Measurements from ENCODE around the gene RNF128. TPM values are rescaled to one million over a fixed set of nuclear protein-coding genes. Genes with fewer than 3 reads are reported as not detected.

The RNF128 gene
- total RNA-seq, 5 donors from 2014 or later (not counting 1 experiment from before 2014, with no cell fraction given) = 0.12 to 0.16 (median 0.13) TPM; not detected in 2

DNA sequence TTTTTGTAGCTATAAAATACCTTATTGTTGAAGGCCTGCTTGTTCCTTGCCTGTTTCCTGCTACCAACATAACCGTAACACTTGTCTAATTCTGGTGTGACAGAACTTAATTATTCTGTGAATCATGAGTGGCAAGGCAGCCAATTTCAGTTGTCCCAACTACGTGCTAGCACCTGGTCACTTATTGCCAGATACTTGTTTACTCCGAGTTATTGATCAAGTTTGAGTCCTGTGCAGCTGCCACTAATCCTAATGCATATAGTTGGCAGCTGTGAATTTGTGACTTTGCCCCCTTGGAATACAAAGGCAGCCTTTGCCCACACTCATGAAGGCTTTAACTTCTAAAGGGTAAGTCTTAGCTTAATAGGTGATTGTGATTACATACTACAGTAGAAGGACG, 7.8 kb upstream of the RNF128 start:
- Mint-ChIP-seq H3K27me3 (peaks cover 5 to 27% of the 10 kb centered on the region in 2 donors), H3K4me1 (no peaks in the 10 kb centered on the region), H3K36me3 (no peaks in the 10 kb centered on the region), H3K4me3 (no peak overlapping the region), H3K9me3 (no peaks in the 10 kb centered on the region), H3K27ac (no peak overlapping the region)
- WGBS (ENCODE audit: insufficient coverage) = no CpG with 5 or more reads among the region's 4 CpGs
- no peak for ATAC-seq (replicated peaks in 1 of 4)
- Histone ChIP-seq H3K9me3 (no peaks in the 10 kb centered on the region), H3K27me3 (replicated peaks in 1 of 2; ENCODE audit: control insufficient read depth in 2 of 2, extremely low read depth in 1 of 2, insufficient read depth in 2 of 2, low read length in 1 of 2) (no peaks in the 10 kb centered on the region), H3K4me1 (ENCODE audit: control insufficient read depth in 1 of 2, extremely low read depth in 1 of 2, insufficient read depth in 2 of 2, low read length in 2 of 2) (no peaks in the 10 kb centered on the region), H3K4me3 (ENCODE audit: control insufficient read depth in 1 of 2, extremely low read depth in 1 of 2, low read length in 1 of 2) (no peak overlapping the region), H3K27ac (ENCODE audit: low read length) (no peak overlapping the region), H3K36me3 (ENCODE audit: control insufficient read depth in 2 of 2, extremely low read depth in 1 of 2, insufficient read depth in 1 of 2, low read length in 1 of 2) (no peaks in the 10 kb centered on the region)
- POLR2A ChIA-PET = no interaction called here
- CTCF ChIA-PET = no interaction called here
- no peak for DNase-seq

DNA sequence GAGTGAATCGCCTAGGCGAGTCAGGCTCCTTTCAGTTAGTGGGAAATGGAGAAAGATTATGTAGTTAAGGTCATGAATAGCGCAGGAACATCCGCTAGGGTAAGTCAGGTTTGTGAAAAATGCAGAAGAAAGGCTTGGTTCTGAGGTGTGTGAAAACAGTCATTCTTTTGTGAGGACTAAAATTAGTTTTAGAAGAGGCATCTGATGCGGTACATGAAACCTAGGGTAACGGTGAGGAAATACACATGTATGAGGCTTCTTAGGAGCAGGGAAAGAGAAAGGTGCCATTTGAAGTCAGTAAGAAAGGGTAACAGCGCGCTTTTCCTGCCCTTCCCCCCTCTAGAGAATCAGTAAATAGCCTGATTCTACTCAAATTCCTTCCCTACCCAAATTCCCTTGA, 570 bp upstream of the RNF128 start:
- Mint-ChIP-seq H3K4me1 (peaks cover 0 to 12% (median 4%) of the 10 kb centered on the region in 3 donors), H3K36me3 (no peaks in the 10 kb centered on the region)
- DNase-seq = no peak

DNA sequence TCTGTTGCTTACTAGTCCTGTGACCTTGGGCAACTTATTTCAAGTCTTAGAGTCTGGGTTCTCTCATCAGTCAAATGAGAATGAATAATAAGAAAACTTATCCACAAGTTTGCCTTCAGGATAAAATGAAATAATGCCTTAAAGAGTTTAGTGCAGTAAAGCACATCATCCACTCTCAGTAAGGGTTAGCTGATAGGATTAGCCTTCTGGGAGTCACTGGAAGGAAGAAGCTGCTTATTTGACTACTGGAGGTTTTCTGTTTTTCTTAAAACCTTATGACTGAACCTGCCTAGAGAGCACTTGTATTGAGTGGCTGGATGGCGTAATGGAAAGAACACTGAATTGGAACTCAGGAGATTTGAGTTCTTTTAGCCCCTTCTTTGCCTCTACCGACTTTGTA, 1.8 kb downstream of the RNF128 start:
- no peak for ATAC-seq (replicated peaks in 1 of 4)
- no CpG with 5 or more reads among the region's 2 CpGs for WGBS (ENCODE audit: insufficient coverage)
- DNase-seq = no peak
- peaks cover 0 to 3% of the 10 kb centered on the region in 2 experiments for H3K4me1 ChIP-seq (ENCODE audit: control insufficient read depth in 1 of 2, extremely low read depth in 1 of 2, insufficient read depth in 2 of 2, low read length in 2 of 2)
- H3K4me3 Mint-ChIP-seq = no peak overlapping the region
- H3K36me3 ChIP-seq (ENCODE audit: control insufficient read depth in 2 of 2, extremely low read depth in 1 of 2, insufficient read depth in 1 of 2, low read length in 1 of 2) = no peaks in the 10 kb centered on the region
- CTCF ChIA-PET = no interaction called here
- H3K27ac ChIP-seq (ENCODE audit: low read length) = no peak overlapping the region
- no peaks in the 10 kb centered on the region for H3K9me3 ChIP-seq
- POLR2A ChIA-PET = no interaction called here
- peaks cover 0 to 12% of the 10 kb centered on the region in 2 experiments for H3K27me3 ChIP-seq (replicated peaks in 1 of 2; ENCODE audit: control insufficient read depth in 2 of 2, extremely low read depth in 1 of 2, insufficient read depth in 2 of 2, low read length in 1 of 2)
- H3K4me1 Mint-ChIP-seq = peaks cover 0 to 12% (median 4%) of the 10 kb centered on the region in 3 donors
- peaks cover 31 to 50% of the 10 kb centered on the region in 2 donors for H3K27me3 Mint-ChIP-seq
- no peak overlapping the region for H3K27ac Mint-ChIP-seq
- no peaks in the 10 kb centered on the region for H3K9me3 Mint-ChIP-seq
- no peaks in the 10 kb centered on the region for H3K36me3 Mint-ChIP-seq
- no peak overlapping the region for H3K4me3 ChIP-seq (ENCODE audit: control insufficient read depth in 1 of 2, extremely low read depth in 1 of 2, low read length in 1 of 2)

More for the DNA sequence above, 570 bp upstream of the RNF128 start:
- Histone ChIP-seq H3K4me3 (ENCODE audit: control insufficient read depth in 1 of 2, extremely low read depth in 1 of 2, low read length in 1 of 2) (peak overlapping the region in 1 of 2 donors; percentile 11), H3K9me3 (no peaks in the 10 kb centered on the region), H3K27ac (ENCODE audit: low read length) (no peak overlapping the region), H3K36me3 (ENCODE audit: control insufficient read depth in 2 of 2, extremely low read depth in 1 of 2, insufficient read depth in 1 of 2, low read length in 1 of 2) (no peaks in the 10 kb centered on the region), H3K4me1 (ENCODE audit: control insufficient read depth in 1 of 2, extremely low read depth in 1 of 2, insufficient read depth in 2 of 2, low read length in 2 of 2) (peaks cover 0 to 3% of the 10 kb centered on the region in 2 experiments), H3K27me3 (replicated peaks in 1 of 2; ENCODE audit: control insufficient read depth in 2 of 2, extremely low read depth in 1 of 2, insufficient read depth in 2 of 2, low read length in 1 of 2) (peaks cover 0 to 12% of the 10 kb centered on the region in 2 experiments)
- H3K27ac Mint-ChIP-seq = no peak overlapping the region
- WGBS (ENCODE audit: insufficient coverage) = 17% methylated on average over 2 of the region's 8 CpGs
- no peaks in the 10 kb centered on the region for H3K9me3 Mint-ChIP-seq
- POLR2A ChIA-PET = interaction anchor here in 1 of 2 donors (0.6 kb wide), 1 partner anchor 242 kb away, joined by 3 read pairs; no protein-coding TSS in a partner anchor
- CTCF ChIA-PET = no interaction called here
- no peak for ATAC-seq (replicated peaks in 1 of 4)
- peaks cover 33 to 47% of the 10 kb centered on the region in 2 donors for H3K27me3 Mint-ChIP-seq
- peak overlapping the region; percentile 53 to 66 (median 59) for H3K4me3 Mint-ChIP-seq

DNA sequence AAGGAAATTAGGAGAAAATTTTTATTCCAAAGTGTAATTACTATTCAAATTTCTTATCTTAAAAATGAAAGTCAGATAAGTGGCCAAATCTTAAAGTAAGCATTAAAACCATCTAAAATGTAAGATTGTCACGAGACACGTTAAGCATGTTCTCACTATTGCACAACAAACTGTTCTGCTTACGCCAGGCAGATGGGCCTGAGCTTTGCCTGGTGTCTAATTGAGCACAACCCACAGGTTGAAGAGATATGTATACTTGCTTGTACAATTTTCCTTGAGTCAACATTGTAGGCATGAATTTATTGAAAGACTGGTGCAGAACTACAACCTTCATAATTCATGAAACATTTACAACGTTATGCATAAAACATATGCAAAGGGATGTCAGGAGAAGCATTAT, 3.9 kb downstream of the RNF128 start:
- Mint-ChIP-seq H3K27me3 (peaks cover 19 to 38% of the 10 kb centered on the region in 2 donors), H3K36me3 (no peaks in the 10 kb centered on the region), H3K27ac (no peak overlapping the region), H3K9me3 (no peaks in the 10 kb centered on the region), H3K4me1 (peaks cover 0 to 12% (median 4%) of the 10 kb centered on the region in 3 donors), H3K4me3 (no peak overlapping the region)
- H3K27ac ChIP-seq (ENCODE audit: low read length) = no peak overlapping the region
- H3K9me3 ChIP-seq = no peaks in the 10 kb centered on the region
- WGBS (ENCODE audit: insufficient coverage) = no CpG with 5 or more reads among the region's 4 CpGs
- H3K4me1 ChIP-seq (ENCODE audit: control insufficient read depth in 1 of 2, extremely low read depth in 1 of 2, insufficient read depth in 2 of 2, low read length in 2 of 2) = peaks cover 0 to 3% of the 10 kb centered on the region in 2 experiments
- ATAC-seq (replicated peaks in 1 of 4) (no peak), DNase-seq (no peak)
- no peaks in the 10 kb centered on the region for H3K36me3 ChIP-seq (ENCODE audit: control insufficient read depth in 2 of 2, extremely low read depth in 1 of 2, insufficient read depth in 1 of 2, low read length in 1 of 2)
- H3K4me3 ChIP-seq (ENCODE audit: control insufficient read depth in 1 of 2, extremely low read depth in 1 of 2, low read length in 1 of 2) = no peak overlapping the region
- peaks cover 0 to 12% of the 10 kb centered on the region in 2 experiments for H3K27me3 ChIP-seq (replicated peaks in 1 of 2; ENCODE audit: control insufficient read depth in 2 of 2, extremely low read depth in 1 of 2, insufficient read depth in 2 of 2, low read length in 1 of 2)
- ChIA-PET POLR2A (no interaction called here), CTCF (no interaction called here)

DNA sequence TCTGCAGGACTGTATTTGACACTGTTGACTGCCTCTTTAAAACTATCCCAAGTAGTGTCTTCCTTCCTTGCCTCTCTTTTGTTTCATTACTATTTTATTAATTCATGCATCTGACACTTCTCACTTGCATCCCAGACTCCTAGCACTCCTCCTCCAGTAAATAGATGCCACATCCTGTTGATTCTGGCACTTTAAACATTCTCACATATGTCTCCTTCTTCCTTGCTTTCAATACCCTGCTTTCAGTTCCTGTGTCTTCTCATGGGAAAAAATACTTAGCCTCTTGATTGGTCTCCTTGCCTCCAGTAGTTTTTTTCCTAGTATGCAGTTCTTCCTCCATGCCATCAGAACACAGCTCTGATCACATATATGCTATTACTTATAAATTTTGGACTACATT, 5.1 kb downstream of the RNF128 start:
- Histone ChIP-seq H3K27ac (ENCODE audit: low read length) (no peak overlapping the region), H3K36me3 (ENCODE audit: control insufficient read depth in 2 of 2, extremely low read depth in 1 of 2, insufficient read depth in 1 of 2, low read length in 1 of 2) (no peaks in the 10 kb centered on the region), H3K9me3 (no peaks in the 10 kb centered on the region), H3K27me3 (replicated peaks in 1 of 2; ENCODE audit: control insufficient read depth in 2 of 2, extremely low read depth in 1 of 2, insufficient read depth in 2 of 2, low read length in 1 of 2) (peaks cover 0 to 8% of the 10 kb centered on the region in 2 experiments), H3K4me1 (ENCODE audit: control insufficient read depth in 1 of 2, extremely low read depth in 1 of 2, insufficient read depth in 2 of 2, low read length in 2 of 2) (peaks cover 0 to 3% of the 10 kb centered on the region in 2 experiments), H3K4me3 (ENCODE audit: control insufficient read depth in 1 of 2, extremely low read depth in 1 of 2, low read length in 1 of 2) (no peak overlapping the region)
- Mint-ChIP-seq H3K4me3 (no peak overlapping the region), H3K36me3 (no peaks in the 10 kb centered on the region), H3K9me3 (no peaks in the 10 kb centered on the region), H3K27ac (no peak overlapping the region), H3K4me1 (peaks cover 0 to 4% (median 0%) of the 10 kb centered on the region in 3 donors), H3K27me3 (peaks cover 14 to 32% of the 10 kb centered on the region in 2 donors)
- CTCF ChIA-PET = no interaction called here
- ATAC-seq (replicated peaks in 1 of 4) = no peak
- POLR2A ChIA-PET = no interaction called here
- no peak for DNase-seq

DNA sequence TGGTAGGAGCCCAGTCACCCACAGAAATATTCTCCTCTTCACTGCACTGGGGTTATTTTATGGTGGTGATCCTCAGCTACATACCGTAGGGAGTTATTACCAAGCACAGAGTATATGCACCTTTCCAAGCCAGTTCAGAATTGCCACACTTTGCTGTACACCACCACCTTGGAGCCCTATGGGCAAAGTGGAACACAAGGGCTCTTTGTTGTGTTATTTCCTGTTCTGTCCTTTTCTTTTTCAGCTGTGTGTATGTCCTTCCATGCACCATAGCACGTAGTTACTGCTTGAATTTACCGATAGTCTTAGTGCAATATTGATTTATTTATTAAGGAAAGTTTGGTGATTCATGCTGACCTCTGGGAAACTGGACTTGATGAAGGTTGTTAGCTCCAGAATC, 8.3 kb downstream of the RNF128 start:
- Mint-ChIP-seq H3K36me3 (no peaks in the 10 kb centered on the region), H3K4me3 (no peak overlapping the region), H3K27me3 (peaks cover 4 to 25% of the 10 kb centered on the region in 2 donors), H3K4me1 (no peaks in the 10 kb centered on the region), H3K27ac (no peak overlapping the region), H3K9me3 (no peaks in the 10 kb centered on the region)
- DNase-seq (no peak), ATAC-seq (replicated peaks in 1 of 4) (no peak)
- no CpG with 5 or more reads among the region's 3 CpGs for WGBS (ENCODE audit: insufficient coverage)
- POLR2A ChIA-PET = no interaction called here
- Histone ChIP-seq H3K4me3 (ENCODE audit: control insufficient read depth in 1 of 2, extremely low read depth in 1 of 2, low read length in 1 of 2) (no peak overlapping the region), H3K4me1 (ENCODE audit: control insufficient read depth in 1 of 2, extremely low read depth in 1 of 2, insufficient read depth in 2 of 2, low read length in 2 of 2) (no peaks in the 10 kb centered on the region), H3K27ac (ENCODE audit: low read length) (no peak overlapping the region), H3K9me3 (no peaks in the 10 kb centered on the region), H3K27me3 (replicated peaks in 1 of 2; ENCODE audit: control insufficient read depth in 2 of 2, extremely low read depth in 1 of 2, insufficient read depth in 2 of 2, low read length in 1 of 2) (no peaks in the 10 kb centered on the region), H3K36me3 (ENCODE audit: control insufficient read depth in 2 of 2, extremely low read depth in 1 of 2, insufficient read depth in 1 of 2, low read length in 1 of 2) (no peaks in the 10 kb centered on the region)
- CTCF ChIA-PET = no interaction called here

DNA sequence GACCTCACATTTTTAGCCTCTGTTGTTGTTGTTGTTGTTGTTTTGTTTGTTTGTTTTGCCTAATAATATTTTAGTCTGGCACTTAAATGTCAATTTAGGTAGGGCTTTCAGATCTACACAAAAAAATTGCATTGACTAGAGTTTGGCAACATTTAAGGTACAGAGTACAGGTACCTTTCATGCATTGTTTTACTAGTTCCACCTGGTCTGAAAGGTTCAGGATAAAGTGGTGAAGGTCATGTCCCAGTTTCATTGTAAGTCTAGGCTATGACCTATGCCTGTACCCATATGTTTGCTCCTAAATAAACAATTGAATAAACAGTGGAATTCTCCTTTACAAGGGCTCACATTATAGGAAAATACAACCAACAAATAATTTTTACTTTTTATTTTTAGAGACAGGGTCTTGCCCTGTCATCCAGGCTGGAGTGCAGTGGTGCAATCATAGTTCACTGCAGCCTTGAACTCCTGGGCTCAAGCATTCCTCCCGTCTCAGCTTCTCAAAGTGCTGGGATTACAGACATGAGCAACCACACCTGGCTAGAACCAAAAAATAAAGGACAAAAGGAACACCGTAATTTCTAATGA, 13.8 kb downstream of the RNF128 start:
- no peaks in the 10 kb centered on the region for H3K36me3 ChIP-seq (ENCODE audit: control insufficient read depth in 2 of 2, extremely low read depth in 1 of 2, insufficient read depth in 1 of 2, low read length in 1 of 2)
- no CpG with 5 or more reads among the region's 2 CpGs for WGBS (ENCODE audit: insufficient coverage)
- ChIA-PET POLR2A (no interaction called here), CTCF (no interaction called here)
- Mint-ChIP-seq H3K4me1 (no peaks in the 10 kb centered on the region), H3K4me3 (no peak overlapping the region), H3K27me3 (peaks cover 6 to 34% of the 10 kb centered on the region in 2 donors), H3K27ac (no peak overlapping the region), H3K9me3 (no peaks in the 10 kb centered on the region), H3K36me3 (no peaks in the 10 kb centered on the region)
- ATAC-seq (replicated peaks in 1 of 4) (no peak), DNase-seq (no peak)
- no peaks in the 10 kb centered on the region for H3K4me1 ChIP-seq (ENCODE audit: control insufficient read depth in 1 of 2, extremely low read depth in 1 of 2, insufficient read depth in 2 of 2, low read length in 2 of 2)
- no peak overlapping the region for H3K27ac ChIP-seq (ENCODE audit: low read length)
- H3K4me3 ChIP-seq (ENCODE audit: control insufficient read depth in 1 of 2, extremely low read depth in 1 of 2, low read length in 1 of 2) = no peak overlapping the region
- H3K9me3 ChIP-seq = no peaks in the 10 kb centered on the region
- no peaks in the 10 kb centered on the region for H3K27me3 ChIP-seq (replicated peaks in 1 of 2; ENCODE audit: control insufficient read depth in 2 of 2, extremely low read depth in 1 of 2, insufficient read depth in 2 of 2, low read length in 1 of 2)
